Right renal pelvis (tissue), 4 donors: ENCODE data around the gene FAM124A. TPM values are rescaled to one million over a fixed set of nuclear protein-coding genes. Genes with fewer than 3 reads are reported as not detected.

ENCODE experiments used
- DNase-seq, 4 donors: peaks; one replicate each; pipeline ENCODE4 v3.0.0-alpha.2; 2013; ENCODE audit warnings: low read depth in 4 of 4, low spot score in 3 of 4, missing footprints in 1 of 4
- polyA plus RNA-seq, 4 donors: library from polyadenylated mRNA; unstranded; fragments of 120-200 nt; gene quantifications; one replicate each; pipeline ENCODE4 v1.2.1, GENCODE V29; 2013; ENCODE audit not compliant: insufficient read length in 4 of 4

Gene FAM124A
- polyA plus RNA-seq, 4 donors: 4.2 to 5.3 (median 4.4) TPM

GRCh38 chr13:51298812-51299211, 76.6 kb downstream of the FAM124A start:
- no peak for DNase-seq

DNA sequence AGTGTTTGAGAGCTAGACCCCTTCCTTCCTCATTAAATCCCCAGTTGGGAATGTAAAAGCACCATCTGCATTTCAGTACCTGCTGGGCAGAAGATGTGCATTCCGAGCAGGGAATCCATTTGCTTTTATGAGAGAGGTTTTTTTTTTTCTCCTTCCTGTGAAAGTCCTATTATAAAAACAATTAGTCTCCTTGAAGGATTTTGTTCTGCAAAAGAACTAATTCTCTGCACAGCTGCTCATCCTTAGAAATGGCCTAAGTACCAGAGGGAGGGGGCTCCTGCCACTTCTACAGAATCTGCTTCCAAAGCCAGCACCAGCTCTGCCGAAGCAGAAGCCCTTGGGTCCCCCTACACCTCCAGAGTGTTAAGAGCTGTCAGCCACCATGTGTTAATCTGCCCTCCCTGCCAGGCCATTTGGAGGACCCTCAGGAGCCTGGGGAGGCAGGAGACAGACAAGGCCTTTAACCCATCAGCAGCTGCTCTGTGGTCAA, 80.9 kb downstream of the FAM124A start:
- no peak for DNase-seq

GRCh38 chr13:51303882-51304281, 81.7 kb downstream of the FAM124A start:
- no peak for DNase-seq

- no peak for DNase-seq
Measured at GRCh38 chr13:51305271-51305967, 83.2 kb downstream of the FAM124A start.

GRCh38 chr13:51308781-51309180, 86.6 kb downstream of the FAM124A start:
- DNase-seq: no peak

- no peak for DNase-seq
Measured at GRCh38 chr13:51311231-51311630, 89.0 kb downstream of the FAM124A start.

DNA sequence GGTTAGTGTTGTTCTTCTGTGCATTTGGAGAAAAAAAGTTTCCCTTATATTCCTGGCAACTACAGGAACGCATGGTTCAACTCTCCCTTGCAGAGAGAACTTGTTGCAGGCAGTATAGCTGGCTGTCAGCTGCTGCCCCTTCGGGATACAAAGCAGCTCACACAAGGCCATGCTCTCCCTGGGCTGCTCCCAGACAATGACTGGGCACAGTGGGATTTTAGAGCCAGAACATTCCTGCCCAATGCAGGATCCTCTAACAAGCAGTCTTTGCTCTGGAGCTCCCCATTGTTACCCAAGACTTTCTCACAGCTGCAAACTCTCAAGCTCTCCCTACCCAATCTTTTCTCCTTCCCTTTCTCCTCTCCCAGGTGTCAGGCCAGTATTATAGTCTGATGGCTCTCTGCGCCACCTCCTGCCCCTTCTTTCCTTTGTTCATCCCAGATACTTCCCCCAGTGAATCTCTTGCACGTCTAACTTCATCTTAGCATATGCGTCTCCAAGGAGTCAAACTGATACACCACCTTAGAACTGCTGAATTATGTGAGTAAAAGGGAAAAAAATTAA, 89.8 kb downstream of the FAM124A start:
- DNase-seq: no peak

DNA sequence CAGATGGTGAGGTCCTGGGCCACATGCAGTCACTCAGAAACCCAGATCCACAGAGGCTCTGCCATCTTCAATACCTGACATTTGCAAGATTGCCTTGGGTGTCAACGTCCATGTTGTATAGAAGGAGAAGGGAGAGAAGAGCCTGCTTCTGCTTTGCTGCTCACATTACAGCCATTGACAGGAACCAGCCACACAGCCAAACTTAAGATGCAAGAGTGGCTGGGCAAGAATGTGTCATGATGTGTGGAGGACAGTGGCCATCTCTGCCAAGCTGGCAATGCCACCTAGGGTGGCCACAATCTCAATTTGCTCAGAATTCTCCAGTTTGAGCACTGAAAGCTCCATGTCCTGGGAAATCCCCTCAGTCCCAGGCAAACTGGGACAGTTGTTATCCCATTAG, 91.4 kb downstream of the FAM124A start:
- no peak for DNase-seq

DNA sequence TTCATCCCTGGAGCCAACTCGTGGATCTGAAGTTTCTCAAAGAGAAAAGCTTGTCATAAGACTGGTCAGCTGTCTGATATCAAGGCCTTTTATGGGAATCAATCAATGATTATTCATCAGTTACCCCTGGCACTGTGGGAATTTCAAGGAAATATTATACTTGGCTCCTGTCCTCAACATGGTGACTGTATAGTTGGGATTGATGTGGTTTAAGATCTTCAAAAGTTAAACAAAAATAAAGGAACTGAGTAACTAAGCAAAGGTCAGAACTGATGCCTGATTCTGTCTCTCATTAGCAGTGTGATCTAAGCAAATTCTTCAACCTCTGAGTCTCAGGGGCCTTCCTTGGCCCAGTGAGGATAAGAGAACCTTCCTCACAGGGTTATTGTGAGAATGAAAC, 95.1 kb downstream of the FAM124A start:
- no peak for DNase-seq

DNA sequence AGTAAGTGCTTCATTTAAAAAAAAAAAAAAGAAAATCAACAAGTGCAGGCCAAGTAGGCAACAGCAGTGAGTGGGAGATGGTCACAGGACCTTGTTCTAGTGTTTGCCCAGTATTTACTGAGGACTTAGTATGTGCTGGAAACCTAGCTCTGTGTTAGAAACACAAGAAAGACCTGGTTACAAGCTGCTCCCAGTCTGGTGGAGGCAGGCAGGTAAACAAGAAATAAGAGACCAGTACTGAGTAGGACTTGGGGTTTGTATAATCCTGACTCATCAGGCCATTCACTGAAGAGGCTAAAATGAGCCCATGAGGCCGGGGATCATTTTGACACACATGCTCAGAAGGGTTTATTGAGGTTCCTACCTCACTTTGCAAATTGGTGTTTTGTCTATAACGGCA, 95.8 kb downstream of the FAM124A start:
- no peak for DNase-seq

GRCh38 chr13:51318876-51319275, 96.7 kb downstream of the FAM124A start:
- DNase-seq: no peak

DNA sequence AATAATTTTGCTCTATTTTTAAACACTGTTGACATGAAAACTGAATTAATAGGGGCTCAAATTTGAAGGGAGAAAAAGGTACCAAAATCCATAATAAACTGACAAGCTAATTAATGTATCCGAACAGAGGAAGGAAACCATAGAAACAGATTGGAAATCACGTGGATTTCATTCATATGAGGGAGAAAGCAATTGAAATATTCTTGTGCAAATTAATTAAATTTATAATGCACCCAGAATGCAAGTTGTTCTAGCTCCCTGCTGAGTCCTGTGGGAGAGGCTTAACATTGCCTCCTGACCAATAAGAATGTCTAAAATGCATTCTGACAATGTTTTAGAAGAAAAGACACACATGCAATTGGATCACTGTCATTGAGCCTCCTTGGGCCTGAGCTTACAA, 99.6 kb downstream of the FAM124A start:
- no peak for DNase-seq

DNA sequence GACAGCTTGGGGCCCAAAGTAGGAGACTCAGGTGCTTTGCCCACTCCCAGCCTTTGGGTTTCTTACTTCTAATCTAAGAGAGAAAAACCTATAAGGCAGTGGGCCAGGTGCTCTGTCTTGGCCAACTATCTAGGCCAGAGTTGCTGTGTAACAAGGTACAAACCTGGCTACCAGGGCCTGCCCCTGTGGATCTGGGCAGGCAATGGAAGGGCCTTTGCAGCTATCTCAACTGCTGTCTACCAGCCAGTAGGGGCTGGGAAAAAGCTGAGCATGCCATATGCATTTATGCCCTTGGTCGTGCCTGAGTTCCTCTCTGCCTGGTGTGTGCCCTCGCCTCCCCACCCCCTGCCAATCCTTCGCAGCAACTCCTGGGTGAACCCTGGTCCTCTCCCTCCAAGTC, 100.6 kb downstream of the FAM124A start:
- DNase-seq: no peak

DNA sequence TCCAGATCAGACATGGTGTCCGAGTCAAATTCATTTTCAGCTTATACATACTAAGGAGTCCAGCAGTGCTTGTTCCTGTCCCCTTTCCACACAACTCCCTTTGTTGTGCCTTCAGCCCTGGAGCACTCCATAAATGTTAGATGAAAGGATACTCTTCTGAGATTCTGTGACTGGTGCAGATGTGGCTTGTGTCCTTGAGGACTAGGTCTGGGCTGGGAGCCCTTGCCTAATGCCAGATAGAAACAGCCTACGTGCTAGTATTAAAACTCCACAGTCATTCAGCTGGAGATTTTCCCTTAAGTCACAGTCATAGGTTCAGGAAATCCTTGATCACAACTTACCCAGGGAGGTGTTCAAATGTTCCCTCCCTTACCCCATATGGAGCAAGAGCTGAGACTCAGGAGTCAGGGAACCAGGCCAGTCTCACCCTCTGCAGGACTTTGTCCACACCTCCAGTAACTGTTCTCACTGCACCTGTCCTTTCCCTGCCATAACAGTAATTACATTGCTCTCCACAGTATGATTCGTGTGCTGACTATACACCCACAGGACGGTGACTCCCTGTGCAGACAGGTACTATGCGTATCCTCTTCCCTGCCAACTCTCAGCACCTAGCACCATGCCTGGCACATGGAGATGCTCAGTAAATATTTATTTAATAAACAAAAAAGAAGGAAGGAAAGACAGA, 101.8 kb downstream of the FAM124A start:
- DNase-seq: no peak

DNA sequence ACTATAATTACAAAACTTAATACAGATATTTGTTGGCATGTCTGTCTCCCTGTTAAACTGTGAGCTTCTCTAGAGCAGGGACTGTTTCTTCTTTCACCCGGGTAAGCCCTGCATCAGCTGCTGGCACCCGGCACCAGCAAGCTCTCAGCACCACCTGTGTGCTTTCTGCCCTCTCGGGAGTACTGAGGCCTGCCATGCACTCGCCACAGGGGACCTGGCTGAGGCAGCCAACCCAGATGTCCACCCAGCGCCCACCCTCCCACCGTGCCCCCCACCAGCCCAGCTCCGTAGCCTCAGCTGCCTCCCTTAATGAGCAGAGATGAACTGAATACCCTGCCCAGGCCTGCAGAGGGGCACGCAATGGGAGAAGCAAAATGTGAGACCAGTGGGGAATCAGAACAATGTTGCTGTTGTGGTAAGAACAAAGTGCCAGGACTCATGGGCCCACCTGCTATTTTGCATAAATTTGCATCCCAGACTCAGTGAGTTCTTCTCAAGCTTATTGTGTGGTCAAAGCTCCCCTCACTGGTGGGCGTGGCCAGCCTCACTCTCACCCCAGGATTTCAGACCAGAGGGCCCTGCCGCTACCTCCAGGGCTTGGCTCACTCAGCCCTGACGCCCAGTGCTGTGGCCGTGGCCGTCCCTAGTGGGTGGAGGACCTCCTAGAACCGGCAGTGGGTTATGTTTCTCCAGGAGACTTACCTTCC, 102.7 kb downstream of the FAM124A start:
- DNase-seq: no peak

- DNase-seq: no peak
Measured at GRCh38 chr13:51325837-51326236, 103.6 kb downstream of the FAM124A start.

GRCh38 chr13:51326777-51327176, 104.6 kb downstream of the FAM124A start:
- no peak for DNase-seq

- DNase-seq: no peak
Measured at GRCh38 chr13:51327961-51328360, 105.8 kb downstream of the FAM124A start.

DNA sequence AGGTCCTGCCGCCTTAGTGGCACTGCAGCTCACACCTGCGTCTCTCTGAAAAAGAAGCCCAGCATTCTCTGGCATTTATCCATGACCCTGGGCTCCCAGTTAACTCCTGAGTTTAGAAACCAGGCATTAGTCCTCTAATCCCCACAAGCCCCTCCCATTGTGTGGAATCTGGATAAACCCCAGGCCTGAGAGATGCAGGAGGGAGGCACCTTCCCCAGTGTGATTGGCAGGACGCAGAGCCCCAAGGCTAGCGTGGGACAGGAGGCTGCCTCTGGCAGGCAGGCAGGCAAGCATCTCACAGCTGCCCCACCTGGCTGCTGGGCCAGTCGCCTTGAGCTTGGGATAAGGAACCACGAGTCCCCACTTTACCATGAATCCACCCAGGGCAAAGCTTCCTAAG, 106.3 kb downstream of the FAM124A start:
- DNase-seq: no peak

- DNase-seq: no peak
Measured at GRCh38 chr13:51329606-51330005, 107.4 kb downstream of the FAM124A start.

- DNase-seq: no peak
Measured at GRCh38 chr13:51330791-51331190, 108.6 kb downstream of the FAM124A start.
